ENCODE results near the gene ASGR2.
"Not testable (repeated sequence)": the region's sequence is repeated elsewhere in the genome, so short reads cannot be mapped to it uniquely, and the experiment has no call there.

ASGR2 gene

GRCh38 chr17:7114241-7114874 is at the start of gene ASGR2:
Gene ASGR2 (minus strand): TSS chr17:7114822. CDS start chr17:7114240, 582 bp downstream.
- DNase-seq (ENCODE audit: low spot score): no peak

- DNase-seq (ENCODE audit: low spot score): not testable (repeated sequence)
Measured at GRCh38 chr17:7159571-7159970, 44.9 kb upstream of the ASGR2 start.

GRCh38 chr17:7158424-7158823 is 43.8 kb upstream of the ASGR2 start:
- DNase-seq (ENCODE audit: low spot score): not testable (repeated sequence)

GRCh38 chr17:7156342-7156940 is 41.8 kb upstream of the ASGR2 start:
- no peak for DNase-seq (ENCODE audit: low spot score)

GRCh38 chr17:7147772-7148171 is 33.1 kb upstream of the ASGR2 start:
- DNase-seq (ENCODE audit: low spot score): no peak

- DNase-seq (ENCODE audit: low spot score): no peak
Measured at GRCh38 chr17:7146115-7146514, 31.5 kb upstream of the ASGR2 start.

GRCh38 chr17:7144213-7144612 is 29.6 kb upstream of the ASGR2 start:
- DNase-seq (ENCODE audit: low spot score): no peak

- DNase-seq (ENCODE audit: low spot score): no peak
Measured at GRCh38 chr17:7141824-7142223, 27.2 kb upstream of the ASGR2 start.

- no peak for DNase-seq (ENCODE audit: low spot score)
Measured at GRCh38 chr17:7139400-7139799, 24.8 kb upstream of the ASGR2 start.

GRCh38 chr17:7138800-7139381 is 24.3 kb upstream of the ASGR2 start:
- DNase-seq (ENCODE audit: low spot score): no peak

GRCh38 chr17:7137171-7137943 is 22.7 kb upstream of the ASGR2 start:
- DNase-seq (ENCODE audit: low spot score): no peak

- peak; percentile 58 for DNase-seq (ENCODE audit: low spot score)
Measured at GRCh38 chr17:7136266-7136877, 21.8 kb upstream of the ASGR2 start.

GRCh38 chr17:7133916-7134315 is 19.3 kb upstream of the ASGR2 start:
- no peak for DNase-seq (ENCODE audit: low spot score)

GRCh38 chr17:7133424-7133823 is 18.8 kb upstream of the ASGR2 start:
- DNase-seq (ENCODE audit: low spot score): no peak

GRCh38 chr17:7132511-7133094 is 18.0 kb upstream of the ASGR2 start:
- no peak for DNase-seq (ENCODE audit: low spot score)

GRCh38 chr17:7131423-7131791 is 16.8 kb upstream of the ASGR2 start:
- no peak for DNase-seq (ENCODE audit: low spot score)

GRCh38 chr17:7130621-7131422 is 16.2 kb upstream of the ASGR2 start:
- DNase-seq (ENCODE audit: low spot score): no peak

- DNase-seq (ENCODE audit: low spot score): no peak
Measured at GRCh38 chr17:7129311-7129710, 14.7 kb upstream of the ASGR2 start.

GRCh38 chr17:7128160-7128559 is 13.5 kb upstream of the ASGR2 start:
- DNase-seq (ENCODE audit: low spot score): no peak

- not testable (repeated sequence) for DNase-seq (ENCODE audit: low spot score)
Measured at GRCh38 chr17:7127501-7127900, 12.9 kb upstream of the ASGR2 start.

- not testable (repeated sequence) for DNase-seq (ENCODE audit: low spot score)
Measured at GRCh38 chr17:7126386-7126785, 11.8 kb upstream of the ASGR2 start.

Measured in hepatic stellate cell (primary cell).